IMR-90 (cell line): ENCODE data around the gene DTD1. TPM values are rescaled to one million over a fixed set of nuclear protein-coding genes. Genes with fewer than 3 reads are reported as not detected.

Experiments
- ATAC-seq: fragments of 200-7000 bp; cut with Tn5 transposase; 2 replicates; pipeline ENCODE4 v1.9.1; 2020; ENCODE audit warnings: low read depth, mild to moderate bottlenecking, moderate library complexity
- BruUV-seq: library from RNA; stranded (reverse); fragments of 400-500 nt; replicated peaks from 2 replicates; lab custom pipeline; 2021; lab: Mats Ljungman, UMichigan
- CTCF ChIA-PET: fragments of 300-600 bp; formaldehyde crosslinking; extraction: SDS; loops from one replicate; lab custom pipeline; 2021; ENCODE audit warnings: antibody characterized with exemption; lab: Yijun Ruan, JAX
- POLR2A ChIA-PET: fragments of 300-600 bp; sonication (Branson Sonifier 250); formaldehyde crosslinking; loops from one replicate; lab custom pipeline; 2022; ENCODE audit warnings: antibody characterized with exemption; ENCODE audit not compliant: unreplicated experiment; lab: Charles Lee
- DNase-seq: peaks from one replicate; pipeline ENCODE4 v3.0.0; 2013
- H2AFZ ChIP-seq: replicated peaks from 2 replicates; pipeline ENCODE3; 2013; ENCODE audit warnings: low read length, mild to moderate bottlenecking; ENCODE audit not compliant: poor library complexity
- H2AK5ac ChIP-seq: 2 replicates; pipeline ENCODE4 v1.6.1; 2013; ENCODE audit warnings: low read depth, low read length, inconsistent platforms
- H2AK9ac ChIP-seq: replicated peaks from 2 replicates; pipeline ENCODE3; 2013; ENCODE audit warnings: mild to moderate bottlenecking, low read depth, low read length, moderate library complexity; ENCODE audit not compliant: poor library complexity
- H2BK120ac ChIP-seq: 2 replicates; pipeline ENCODE4 v1.6.1; 2013; ENCODE audit warnings: low read depth, low read length, inconsistent platforms
- H2BK15ac ChIP-seq: 3 replicates; pipeline ENCODE4 v1.6.1; 2013; ENCODE audit warnings: low read depth, low read length, inconsistent platforms
- H2BK20ac ChIP-seq: 2 replicates; pipeline ENCODE4 v1.6.1; 2013; ENCODE audit warnings: low read depth, mild to moderate bottlenecking, inconsistent platforms, low read length, moderate library complexity
- H2BK5ac ChIP-seq: 2 replicates; pipeline ENCODE4 v1.6.1; 2013; ENCODE audit warnings: mild to moderate bottlenecking, low read depth, low read length, inconsistent platforms; ENCODE audit not compliant: poor library complexity, severe bottlenecking
- H3K14ac ChIP-seq: replicated peaks from 2 replicates; pipeline ENCODE4 v1.6.1; 2013; ENCODE audit warnings: low read depth, low read length, inconsistent platforms
- H3K18ac ChIP-seq: 2 replicates; pipeline ENCODE4 v1.6.1; 2013; ENCODE audit warnings: low read depth, low read length, control low read depth
- H3K23ac ChIP-seq: 2 replicates; pipeline ENCODE4 v1.6.1; 2013; ENCODE audit warnings: low read depth, low read length, inconsistent platforms
- H3K27ac ChIP-seq: 2 replicates; pipeline ENCODE4 v1.5.1; 2013; ENCODE audit warnings: mild to moderate bottlenecking, control low read depth, low read length; ENCODE audit not compliant: insufficient read depth
- H3K27me3 ChIP-seq: 2 replicates; pipeline ENCODE4 v1.6.1; 2013; ENCODE audit warnings: low read length; ENCODE audit not compliant: control insufficient read depth, insufficient read depth
- H3K36me3 ChIP-seq: 2 replicates; pipeline ENCODE4 v1.6.1; 2013; ENCODE audit warnings: low read length, mixed read lengths; ENCODE audit not compliant: control insufficient read depth, insufficient read depth
- H3K4ac ChIP-seq: 2 replicates; pipeline ENCODE4 v1.6.1; 2013; ENCODE audit warnings: low read depth, low read length, inconsistent platforms
- H3K4me1 ChIP-seq: 2 replicates; pipeline ENCODE4 v1.6.1; 2013; ENCODE audit warnings: low read length, mixed read lengths; ENCODE audit not compliant: control insufficient read depth, insufficient read depth
- H3K4me2 ChIP-seq: 2 replicates; pipeline ENCODE4 v1.6.1; 2013; ENCODE audit warnings: low read depth, mild to moderate bottlenecking, control low read depth, low read length, moderate library complexity
- H3K4me3 ChIP-seq: 2 replicates; pipeline ENCODE4 v1.5.1; 2013; ENCODE audit warnings: low read depth, mild to moderate bottlenecking, control low read depth, low read length, moderate library complexity; ENCODE audit not compliant: insufficient read depth
- H3K56ac ChIP-seq: 2 replicates; pipeline ENCODE4 v1.6.1; 2013; ENCODE audit warnings: low read length, inconsistent platforms; ENCODE audit not compliant: insufficient read depth; ENCODE audit errors: extremely low read depth
- H3K79me1 ChIP-seq, 2 experiments: 2 replicates each; pipeline ENCODE4 v1.6.1; 2013; ENCODE audit warnings: low read length in 2 of 2, inconsistent platforms in 1 of 2, low read depth in 1 of 2
- H3K9ac ChIP-seq: 2 replicates; pipeline ENCODE4 v1.6.1; 2013; ENCODE audit warnings: low read depth, low read length, control low read depth
- H3K9me1 ChIP-seq: 2 replicates; pipeline ENCODE4 v1.6.1; 2013; ENCODE audit warnings: low read length, inconsistent platforms; ENCODE audit not compliant: insufficient read depth
- H3K9me3 ChIP-seq: 2 replicates; pipeline ENCODE4 v1.6.1; 2013; ENCODE audit warnings: low read length; ENCODE audit not compliant: control insufficient read depth, insufficient read depth
- H4K20me1 ChIP-seq: 2 replicates; pipeline ENCODE4 v1.6.1; 2013; ENCODE audit warnings: low read length, inconsistent platforms; ENCODE audit not compliant: insufficient read depth
- H4K5ac ChIP-seq: 2 replicates; pipeline ENCODE4 v1.6.1; 2013; ENCODE audit warnings: mild to moderate bottlenecking, low read depth, low read length, control low read depth
- H4K8ac ChIP-seq, 2 experiments: 2 replicates each; pipeline ENCODE4 v1.6.1; 2013; ENCODE audit warnings: low read depth in 2 of 2, low read length in 2 of 2, control low read depth in 1 of 2, inconsistent platforms in 1 of 2
- H4K91ac ChIP-seq: 2 replicates; pipeline ENCODE4 v1.6.1; 2013; ENCODE audit warnings: low read depth, low read length, inconsistent platforms; ENCODE audit not compliant: insufficient read depth
- CTCF ChIP-seq: conservative IDR thresholded peaks from 2 replicates; pipeline ENCODE4 v1.5.1; 2012; ENCODE audit warnings: mild to moderate bottlenecking, low read depth, low read length, improper control_type of control experiment
- RCOR1 ChIP-seq: IDR thresholded peaks from 2 replicates; pipeline ENCODE4 v1.6.1; 2012; ENCODE audit warnings: mild to moderate bottlenecking, low read length, improper control_type of control experiment; ENCODE audit not compliant: insufficient replicate concordance
- RFX5 ChIP-seq: IDR thresholded peaks from 2 replicates; pipeline ENCODE4 v1.8.0; 2012; ENCODE audit warnings: low read depth, mild to moderate bottlenecking, low read length, moderate library complexity
- dilution Hi-C: fragments of 300-500 bp; cut with HindIII; formaldehyde crosslinking; loops from one replicate; pipeline ENCODE4 v1.14.3; 2018; ENCODE audit warnings: low sequenced_read_pairs; ENCODE audit not compliant: unreplicated experiment
- in situ Hi-C: fragments of 300-500 bp; cut with MboI; formaldehyde crosslinking; loops from 3 replicates; pipeline ENCODE4 v1.14.3; 2019; ENCODE audit warnings: low sequenced_read_pairs, inconsistent platforms, mixed read lengths
- intact Hi-C: fragments of 100-400 bp; cut with micrococcal nuclease; formaldehyde crosslinking; loops from 2 replicates; pipeline ENCODE4 v1.10.0; 2022
- polyA plus RNA-seq, 3 experiments: library from polyadenylated mRNA; depleted of rRNA; stranded (reverse); fragments of >200 nt; gene quantifications; 2 replicates each; pipeline ENCODE4 v1.2.3, GENCODE V29; 2012; ENCODE audit warnings: low replicate concordance in 1 of 3
- total RNA-seq: library from RNA; depleted of rRNA; stranded (reverse); fragments of >200 nt; gene quantifications from 2 replicates; pipeline ENCODE4 v1.2.3, GENCODE V29; 2012

Gene DTD1
- total and polyA plus RNA-seq, 2 of the 4 experiments (the other 2 are of a cell fraction) = 73.1 to 101 TPM

- no peaks in the 10 kb centered on the region for H3K9me3 ChIP-seq
- no peak overlapping the region for H2BK5ac ChIP-seq
- H4K8ac ChIP-seq = no peak overlapping the region
- H3K56ac ChIP-seq = no peak overlapping the region
- CTCF ChIA-PET = no interaction called here
- H3K9me1 ChIP-seq = no peaks in the 10 kb centered on the region; the same call in 1 of the 2 replicates
- H3K4me2 ChIP-seq = no peak overlapping the region
- H3K27ac ChIP-seq = no peak overlapping the region
- H3K4ac ChIP-seq = no peak overlapping the region
- no TSS peak for BruUV-seq
- no peak overlapping the region for H4K5ac ChIP-seq
- H3K14ac ChIP-seq = no peak overlapping the region
- no peak overlapping the region for H2BK20ac ChIP-seq
- no peak for ATAC-seq
- POLR2A ChIA-PET = no interaction called here
- no peak for TF ChIP-seq CTCF
- TF ChIP-seq RCOR1 = no peak
- TF ChIP-seq RFX5 = no peak
- H3K36me3 ChIP-seq = no peaks in the 10 kb centered on the region
- H3K4me3 ChIP-seq = no peak overlapping the region
- DNase-seq = no peak
- H2BK15ac ChIP-seq = no peak overlapping the region
- in situ Hi-C loops (no loop called here), dilution Hi-C loops (no loop called here), intact Hi-C loops (no loop called here)
- peaks cover 6% of the 10 kb centered on the region; the same call in 1 of the 2 replicates for H3K4me1 ChIP-seq
- H4K91ac ChIP-seq = no peak overlapping the region
- peaks cover 7% of the 10 kb centered on the region; the same call in 1 of the 2 replicates for H4K20me1 ChIP-seq
- no peak overlapping the region for H3K18ac ChIP-seq
- no peak overlapping the region for H2AFZ ChIP-seq
- H3K9ac ChIP-seq = no peak overlapping the region
- no peaks in the 10 kb centered on the region for H3K27me3 ChIP-seq
- H3K79me1 ChIP-seq = peaks cover 13 to 27% of the 10 kb centered on the region in 2 experiments; a peak in 3 of 4 replicates
- H2AK9ac ChIP-seq = no peak overlapping the region
- no peak overlapping the region for H3K23ac ChIP-seq
- H2BK120ac ChIP-seq = no peak overlapping the region
- H2AK5ac ChIP-seq = no peak overlapping the region
Observed at GRCh38 chr20:18683839-18684238, 96.0 kb downstream of the DTD1 start.
